GM12878 (cell line): ENCODE results near the gene PVALEF.

Source experiments
- BHLHE40 ChIP-seq, 2 experiments: fragments of 450-650 bp in 1 of 2; IDR thresholded peaks; 2 replicates each; pipeline ENCODE4 v1.6.1; 2011 to 2017; ENCODE audit warnings: low read depth in 2 of 2, borderline replicate concordance in 1 of 2, improper control_type of control experiment in 1 of 2, low read length in 1 of 2, mild to moderate bottlenecking in 1 of 2
- CEBPB ChIP-seq, 2 experiments: fragments of 150-350 bp in 1 of 2; IDR thresholded peaks; 2 replicates each; pipeline ENCODE4 v1.6.1; 2012 to 2014; ENCODE audit warnings: low read depth in 2 of 2, low read length in 2 of 2, borderline replicate concordance in 1 of 2, inconsistent platforms in 1 of 2
- CEBPZ ChIP-seq: fragments of 150-350 bp; IDR thresholded peaks from 2 replicates; pipeline ENCODE4 v1.6.1; 2016; ENCODE audit warnings: low read depth, low read length
- EP300 ChIP-seq, 2 experiments: fragments of 150-350 bp in 1 of 2; IDR thresholded peaks; 2 replicates each; pipeline ENCODE4 v1.6.1; 2011 to 2012; ENCODE audit warnings: low read depth in 2 of 2, low read length in 2 of 2, borderline replicate concordance in 1 of 2, improper control_type of control experiment in 1 of 2, inconsistent platforms in 1 of 2; ENCODE audit not compliant: control insufficient read depth in 1 of 2

DNA sequence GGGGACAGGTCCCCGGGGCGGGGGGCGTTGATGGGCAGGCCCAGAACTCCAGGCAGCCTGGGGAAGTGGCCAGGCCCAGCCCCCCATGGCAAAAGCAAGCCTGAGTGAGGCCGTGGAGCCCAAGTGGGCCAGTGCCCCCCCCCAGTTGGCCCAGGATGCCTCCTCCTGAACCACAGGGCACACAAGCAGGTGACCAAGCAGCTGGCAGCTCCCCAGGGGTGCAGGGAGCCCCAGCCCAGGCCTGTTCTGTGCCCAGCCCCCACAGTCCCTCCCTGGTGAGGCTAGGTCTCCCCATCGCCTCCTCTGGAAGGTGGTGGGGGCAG lies 38.2 kb upstream of the PVALEF start:
- TF ChIP-seq CEBPB (IDR thresholded peaks at IDR 0.05; ENCODE audit: borderline replicate concordance in 1 of 2, low read depth in 2 of 2, low read length in 2 of 2) (no peak), BHLHE40 (IDR thresholded peaks at IDR 0.05; ENCODE audit: borderline replicate concordance in 1 of 2, low read depth in 2 of 2, low read length in 1 of 2) (no peak), EP300 (IDR thresholded peaks at IDR 0.05; ENCODE audit: borderline replicate concordance in 1 of 2, control insufficient read depth in 1 of 2, low read depth in 2 of 2, low read length in 2 of 2) (no peak), CEBPZ (no peak)
